HCT116 (cell line): ENCODE data around the gene PDLIM5. TPM values are rescaled to one million over a fixed set of nuclear protein-coding genes. Genes with fewer than 3 reads are reported as not detected.
"Not testable (repeated sequence)": the region's sequence is repeated elsewhere in the genome, so short reads cannot be mapped to it uniquely, and the experiment has no call there.

ENCODE experiments used
- ATAC-seq: fragments of 200-7000 bp; cut with Tn5 transposase; 2 replicates; pipeline ENCODE4 v1.9.1; 2020; ENCODE audit warnings: mild to moderate bottlenecking, moderate library complexity
- BruUV-seq: library from RNA; stranded (reverse); fragments of 400-500 nt; replicated peaks from 2 replicates; lab custom pipeline; 2021; lab: Mats Ljungman, UMichigan
- CTCF ChIA-PET: fragments of 300-600 bp; sonication (Branson Sonifier 250); formaldehyde crosslinking; loops from one replicate; lab custom pipeline; 2021; ENCODE audit warnings: antibody characterized with exemption; lab: Charles Lee
- POLR2A ChIA-PET: fragments of 300-600, 350-600 bp; sonication (Branson Sonifier 250); formaldehyde crosslinking; loops from one replicate; lab custom pipeline; 2021; ENCODE audit warnings: antibody characterized with exemption; lab: Charles Lee
- RAD21 ChIA-PET, 2 experiments: fragments of 300-600 bp; sonication (Branson Sonifier 250); formaldehyde crosslinking; loops; one replicate each; lab custom pipeline; 2023; ENCODE audit warnings: low total read pairs in 2 of 2; ENCODE audit not compliant: uncharacterized antibody in 2 of 2, unreplicated experiment in 2 of 2, low non-redundant PET in 1 of 2; lab: Charles Lee
- DNase-seq: peaks from one replicate; pipeline ENCODE4 v3.0.0-alpha.2; 2010; ENCODE audit warnings: low read depth, low spot score
- H2AFZ ChIP-seq: fragments of 200-600 bp; shearing (Covaris generic), sonication (generic); 2 replicates; pipeline ENCODE4 v1.6.1; 2017; ENCODE audit warnings: low read depth, mixed run types, mixed read lengths, antibody characterized with exemption, low read length; ENCODE audit not compliant: poor library complexity, severe bottlenecking
- H3K27ac ChIP-seq: 2 replicates; pipeline ENCODE4 v1.5.1; 2012; ENCODE audit warnings: low read depth, low read length
- H3K27me3 ChIP-seq: fragments of 200-600 bp; sonication (generic); 2 replicates; pipeline ENCODE4 v1.6.1; 2016; ENCODE audit warnings: mixed run types, low read length, mixed read lengths; ENCODE audit not compliant: insufficient read depth
- H3K36me3 ChIP-seq, 2 experiments: fragments of 200-500 bp in 1 of 2; fragments of 200-600 bp in 1 of 2; sonication (Bioruptor generic) in 1 of 2; sonication (generic) in 1 of 2; 2 replicates each; pipeline versions ENCODE4 v1.5.1 to v1.6.1; 2014 to 2016; ENCODE audit warnings: low read length in 2 of 2, inconsistent platforms in 1 of 2, mixed read lengths in 1 of 2, mixed run types in 1 of 2; ENCODE audit not compliant: insufficient read depth in 2 of 2, control insufficient read depth in 1 of 2
- H3K4me1 ChIP-seq, 2 experiments: fragments of 200-600 bp in 1 of 2; sonication (generic) in 1 of 2; 2 replicates each; pipeline versions ENCODE4 v1.5.1 to v1.6.1; 2012 to 2017; ENCODE audit warnings: low read length in 2 of 2, inconsistent platforms in 1 of 2, mild to moderate bottlenecking in 1 of 2, mixed read lengths in 1 of 2, mixed run types in 1 of 2, moderate library complexity in 1 of 2; ENCODE audit not compliant: insufficient read depth in 2 of 2, control insufficient read depth in 1 of 2
- H3K4me2 ChIP-seq: fragments of 200-600 bp; sonication (generic); 2 replicates; pipeline ENCODE4 v1.6.1; 2017; ENCODE audit warnings: mixed run types, low read length, mixed read lengths
- H3K4me3 ChIP-seq, 2 experiments: fragments of 200-600 bp in 1 of 2; sonication (generic) in 1 of 2; replicated peaks in 1 of 2; 2 replicates each; pipeline ENCODE4 v1.5.1; 2011 to 2016; ENCODE audit warnings: low read length in 2 of 2, control low read depth in 1 of 2, low read depth in 1 of 2, mild to moderate bottlenecking in 1 of 2, mixed read lengths in 1 of 2, mixed run types in 1 of 2
- H3K79me2 ChIP-seq: fragments of 200-600 bp; sonication (generic); 2 replicates; pipeline ENCODE4 v1.6.1; 2017; ENCODE audit warnings: mild to moderate bottlenecking, mixed run types, low read length, moderate library complexity, mixed read lengths; ENCODE audit not compliant: insufficient read depth
- H3K9ac ChIP-seq: fragments of 200-600 bp; sonication (generic); 2 replicates; pipeline ENCODE4 v1.6.1; 2016; ENCODE audit warnings: low read length, mixed read lengths
- H3K9me2 ChIP-seq: fragments of 200-600 bp; sonication (generic), shearing (Covaris generic); 2 replicates; pipeline ENCODE4 v1.6.1; 2017; ENCODE audit warnings: mixed run types, mild to moderate bottlenecking, moderate library complexity; ENCODE audit not compliant: insufficient read depth
- H3K9me3 ChIP-seq, 2 experiments: fragments of 200-500 bp in 1 of 2; fragments of 200-600 bp in 1 of 2; sonication (Bioruptor generic) in 1 of 2; sonication (generic) in 1 of 2; 2 replicates each; pipeline ENCODE4 v1.6.1; 2014 to 2017; ENCODE audit warnings: low read length in 2 of 2, mixed read lengths in 2 of 2, inconsistent platforms in 1 of 2, low read depth in 1 of 2, mild to moderate bottlenecking in 1 of 2, mixed run types in 1 of 2, moderate library complexity in 1 of 2; ENCODE audit not compliant: control insufficient read depth in 1 of 2, insufficient read depth in 1 of 2
- H4K20me1 ChIP-seq: fragments of 200-600 bp; sonication (generic), shearing (Covaris generic); 2 replicates; pipeline ENCODE4 v1.6.1; 2017; ENCODE audit warnings: mixed run types, mild to moderate bottlenecking, moderate library complexity; ENCODE audit not compliant: insufficient read depth
- ATF3 ChIP-seq: IDR thresholded peaks from 2 replicates; pipeline ENCODE4 v1.6.1; 2012
- FOSL1 ChIP-seq: IDR thresholded peaks from 2 replicates; pipeline ENCODE4 v1.6.1; 2012; ENCODE audit warnings: low read depth
- POLR2A ChIP-seq: IDR thresholded peaks from 2 replicates; pipeline ENCODE4 v1.7.0; 2011; ENCODE audit warnings: borderline replicate concordance; ENCODE audit not compliant: insufficient read depth, insufficient read length; ENCODE audit errors: extremely low read depth
- POLR2AphosphoS5 ChIP-seq: IDR thresholded peaks from 2 replicates; pipeline ENCODE4 v1.6.1; 2011; ENCODE audit warnings: mild to moderate bottlenecking, low read depth, low read length, moderate library complexity
- intact Hi-C: fragments of 100-400 bp; cut with micrococcal nuclease; formaldehyde crosslinking; loops from 2 replicates; pipeline ENCODE4 v1.10.0; 2022
- total RNA-seq: library from RNA; stranded (reverse); gene quantifications from one replicate; pipeline ENCODE4 v1.2.1, GENCODE V29; 2021; ENCODE audit not compliant: unreplicated experiment

Gene PDLIM5
- total RNA-seq, 1 experiment from 2014 or later, result 130 TPM

GRCh38 chr4:94623126-94623911 lies 171.6 kb downstream of the PDLIM5 start:
- DNase-seq (no peak), ATAC-seq (no peak)
- H3K4me3 ChIP-seq, result no peak overlapping the region
- H3K36me3 ChIP-seq, result peaks cover 0 to 7% of the 10 kb centered on the region in 2 experiments; a peak in 2 of 4 replicates
- POLR2A ChIA-PET, result interaction anchor here (0.7 kb wide), 1 partner anchor 291 kb away, joined by 5 read pairs; no protein-coding TSS in a partner anchor
- H3K27ac ChIP-seq, result no peak overlapping the region
- no peak overlapping the region for H3K4me2 ChIP-seq
- RAD21 ChIA-PET, result interaction anchor here in 1 of 2 experiments (0.6 kb wide), 1 partner anchor 471 kb away, joined by 6 read pairs; no protein-coding TSS in a partner anchor
- no peak for TF ChIP-seq FOSL1
- TF ChIP-seq POLR2AphosphoS5, result no peak
- 0 out of 2 replicates have a peak, but pooled peaks have one; percentile 15 for TF ChIP-seq ATF3
- H3K27me3 ChIP-seq, result no peaks in the 10 kb centered on the region
- no peak overlapping the region for H3K9ac ChIP-seq
- no peak overlapping the region for H2AFZ ChIP-seq
- H3K9me2 ChIP-seq, result no peaks in the 10 kb centered on the region
- intact Hi-C loops, result no loop called here
- no peaks in the 10 kb centered on the region for H3K4me1 ChIP-seq
- no peaks in the 10 kb centered on the region for H3K9me3 ChIP-seq
- no peaks in the 10 kb centered on the region for H3K79me2 ChIP-seq
- H4K20me1 ChIP-seq, result no peaks in the 10 kb centered on the region
- BruUV-seq, result no TSS peak
- CTCF ChIA-PET, result no interaction called here

- Histone ChIP-seq H3K27ac (no peak overlapping the region), H3K4me3 (no peak overlapping the region), H3K4me2 (no peak overlapping the region), H3K79me2 (no peaks in the 10 kb centered on the region), H3K27me3 (no peaks in the 10 kb centered on the region), H3K4me1 (no peaks in the 10 kb centered on the region), H3K9me3 (no peaks in the 10 kb centered on the region), H3K9me2 (0 out of 2 replicates have a peak, but pooled peaks cover 2% of the 10 kb centered on the region), H3K36me3 (peaks cover 0 to 5% of the 10 kb centered on the region in 2 experiments; a peak in 1 of 4 replicates), H2AFZ (no peak overlapping the region), H4K20me1 (no peaks in the 10 kb centered on the region), H3K9ac (no peak overlapping the region)
- BruUV-seq, result no TSS peak
- intact Hi-C loops, result no loop called here
- no peak for ATAC-seq
- POLR2A ChIA-PET, result no interaction called here
- RAD21 ChIA-PET, result no interaction called here
- no peak for TF ChIP-seq POLR2A
- CTCF ChIA-PET, result no interaction called here
- no peak for DNase-seq
Observed at GRCh38 chr4:94626942-94627341, 175.2 kb downstream of the PDLIM5 start.

GRCh38 chr4:94629058-94629457 lies 177.3 kb downstream of the PDLIM5 start:
- H3K4me2 ChIP-seq, H3K4me3 ChIP-seq, H3K79me2 ChIP-seq, H3K9ac ChIP-seq, H3K27ac ChIP-seq, H4K20me1 ChIP-seq, RAD21 ChIA-PET, H3K27me3 ChIP-seq, DNase-seq, intact Hi-C loops, H3K4me1 ChIP-seq, POLR2A ChIA-PET, H3K9me2 ChIP-seq, ATAC-seq, H3K9me3 ChIP-seq, H3K36me3 ChIP-seq, CTCF ChIA-PET, H2AFZ ChIP-seq, BruUV-seq: not testable (repeated sequence)
